ENCODE results near the gene PLXND1.

PLXND1 gene

GRCh38 chr3:129626744-129627349 is 20.4 kb upstream of the PLXND1 start:
- DNase-seq (ENCODE audit: low spot score) = peak; percentile 93

DNA sequence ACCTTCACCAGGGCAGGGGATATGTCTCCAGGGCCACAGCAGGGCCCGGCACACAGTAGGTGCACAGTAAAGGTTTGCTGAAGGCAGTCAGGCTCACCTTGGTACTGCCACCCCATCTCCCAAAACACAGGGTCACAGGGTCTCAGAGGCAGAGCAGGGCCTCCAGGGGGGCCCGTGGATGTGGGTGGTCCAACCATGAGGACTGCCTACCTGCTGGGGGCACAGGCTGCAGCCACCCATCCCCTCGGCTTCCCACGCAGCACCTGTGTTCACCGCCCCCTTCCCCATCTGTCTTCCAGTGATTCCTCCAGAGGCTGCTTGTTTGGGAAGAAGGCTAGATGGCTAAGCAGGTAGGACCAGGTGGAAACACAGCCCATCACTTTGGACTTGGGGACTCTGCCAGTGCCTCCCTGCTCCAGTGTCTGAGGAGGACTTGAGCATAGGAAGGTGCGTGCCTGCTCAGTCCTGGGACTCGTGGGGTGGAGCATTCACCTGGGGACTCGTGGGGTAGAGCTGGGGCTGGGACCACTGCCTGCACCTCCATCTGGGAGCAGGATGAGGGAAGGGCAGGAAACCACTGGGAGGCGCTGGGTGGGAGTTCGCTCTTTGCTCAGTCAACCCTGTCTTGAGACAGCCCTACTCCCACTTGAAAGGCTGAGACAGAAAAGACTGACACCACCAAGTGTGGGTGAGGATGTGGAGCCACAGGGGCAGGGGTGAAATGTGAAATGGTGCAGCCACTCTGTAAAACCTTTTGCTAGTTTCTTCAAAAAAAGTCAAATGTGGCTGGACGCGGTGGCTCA is 18.8 kb upstream of the PLXND1 start:
- peak; percentile 14 for DNase-seq (ENCODE audit: low spot score)

GRCh38 chr3:129624347-129625071 is 18.0 kb upstream of the PLXND1 start:
- no peak for DNase-seq (ENCODE audit: low spot score)

- DNase-seq (ENCODE audit: low spot score) = peak; percentile 68
These were observed 17.1 kb upstream of the PLXND1 start for GRCh38 chr3:129623447-129624118.

GRCh38 chr3:129622933-129623332 is 16.5 kb upstream of the PLXND1 start:
- no peak for DNase-seq (ENCODE audit: low spot score)

DNA sequence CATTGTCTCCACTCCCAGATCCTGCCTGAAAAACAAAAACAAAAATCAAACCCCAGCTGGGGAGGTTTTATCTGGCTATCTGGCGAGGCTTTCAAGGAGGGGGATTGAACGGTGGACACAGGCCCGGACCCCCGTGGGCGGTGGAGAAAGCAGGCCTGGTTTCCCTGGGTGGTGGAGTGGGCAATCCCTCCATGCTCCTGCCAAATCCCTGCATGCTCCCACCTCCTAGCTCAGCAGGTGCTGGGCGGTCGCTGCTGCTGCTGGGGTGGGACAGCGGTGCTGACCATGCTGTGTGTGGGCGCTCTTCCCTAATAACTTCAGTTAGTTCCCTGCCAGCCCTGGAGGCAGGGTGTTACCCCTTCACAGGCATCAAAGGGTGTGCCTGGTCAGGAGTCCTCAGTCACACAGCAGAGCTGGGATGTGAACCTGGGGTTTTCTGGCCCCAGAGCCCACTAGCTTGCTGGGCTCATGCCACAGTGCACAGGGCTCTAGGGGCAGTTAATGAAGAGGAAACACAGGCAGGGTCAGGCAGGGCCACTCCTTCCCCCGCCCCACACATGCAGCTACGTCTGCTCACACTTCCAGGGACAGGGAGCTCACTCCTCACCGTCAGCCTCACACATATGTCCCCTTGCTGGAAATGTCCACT is 15.9 kb upstream of the PLXND1 start:
- DNase-seq (ENCODE audit: low spot score) = no peak

DNA sequence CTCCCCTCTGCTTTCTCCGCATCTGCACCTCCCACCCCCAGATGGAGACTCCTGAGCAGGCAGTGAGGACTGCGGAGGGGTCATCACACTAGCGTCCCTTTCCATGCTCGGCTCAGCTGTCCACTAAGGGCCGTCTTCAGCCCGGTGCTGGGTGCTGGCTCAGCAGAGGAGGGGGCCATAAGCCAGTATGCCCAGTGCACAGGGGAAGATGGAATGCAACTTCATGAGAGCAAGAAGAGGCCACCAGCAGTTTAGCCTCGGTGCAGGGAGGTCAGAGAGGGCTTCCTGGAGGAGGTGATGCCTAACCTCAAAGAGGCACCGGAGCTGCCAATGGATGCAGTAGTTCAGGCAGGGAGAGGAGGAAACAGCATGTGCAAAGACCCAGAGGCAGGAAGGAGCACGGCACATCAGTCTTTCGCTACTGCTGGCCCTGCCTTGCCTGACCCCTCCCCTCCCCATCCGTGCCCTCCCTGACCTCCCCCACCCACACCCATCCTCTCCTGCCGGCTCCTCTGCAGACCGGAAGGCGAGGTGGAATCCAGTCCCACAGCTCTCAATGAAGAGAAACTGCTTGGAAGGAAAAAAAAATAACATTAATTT is 15.2 kb upstream of the PLXND1 start:
- no peak for DNase-seq (ENCODE audit: low spot score)

DNA sequence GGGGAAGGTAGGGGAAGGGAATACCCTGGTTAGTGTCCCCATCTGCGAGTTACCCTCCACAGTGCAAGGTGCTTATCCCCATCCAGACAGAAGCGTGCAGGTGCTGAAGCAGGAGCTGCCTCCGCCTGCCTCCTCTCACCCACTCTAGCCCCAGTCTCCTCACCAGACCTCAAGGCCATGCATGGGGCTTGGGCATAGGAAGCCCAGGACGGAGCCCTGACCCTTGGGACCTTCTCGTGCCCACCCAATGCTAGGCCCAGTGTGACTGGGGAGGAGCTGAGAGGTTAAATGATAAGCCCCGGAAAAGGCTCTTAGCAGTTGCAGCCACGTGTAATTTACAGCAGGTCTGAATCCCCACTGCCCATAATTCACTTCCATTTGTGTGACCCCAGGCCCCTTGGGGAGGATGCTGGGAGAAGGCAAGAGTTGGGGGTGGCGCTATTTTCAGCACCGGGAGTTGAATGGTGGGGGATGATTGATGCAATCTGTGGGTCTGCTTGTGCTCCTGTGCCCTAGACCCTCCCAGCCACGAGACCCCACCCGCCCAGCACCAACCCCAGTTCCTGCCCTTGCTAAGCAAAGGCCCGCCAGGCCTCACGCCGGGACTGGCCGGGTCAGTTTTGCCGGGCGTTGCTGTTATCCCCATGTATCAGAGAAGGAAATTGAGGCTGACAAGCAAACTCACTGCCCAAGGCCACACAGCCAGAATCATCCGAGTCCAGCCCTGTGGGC is 14.5 kb upstream of the PLXND1 start:
- no peak for DNase-seq (ENCODE audit: low spot score)

- no peak for DNase-seq (ENCODE audit: low spot score)
These were observed 13.3 kb upstream of the PLXND1 start for GRCh38 chr3:129619726-129620162.

DNA sequence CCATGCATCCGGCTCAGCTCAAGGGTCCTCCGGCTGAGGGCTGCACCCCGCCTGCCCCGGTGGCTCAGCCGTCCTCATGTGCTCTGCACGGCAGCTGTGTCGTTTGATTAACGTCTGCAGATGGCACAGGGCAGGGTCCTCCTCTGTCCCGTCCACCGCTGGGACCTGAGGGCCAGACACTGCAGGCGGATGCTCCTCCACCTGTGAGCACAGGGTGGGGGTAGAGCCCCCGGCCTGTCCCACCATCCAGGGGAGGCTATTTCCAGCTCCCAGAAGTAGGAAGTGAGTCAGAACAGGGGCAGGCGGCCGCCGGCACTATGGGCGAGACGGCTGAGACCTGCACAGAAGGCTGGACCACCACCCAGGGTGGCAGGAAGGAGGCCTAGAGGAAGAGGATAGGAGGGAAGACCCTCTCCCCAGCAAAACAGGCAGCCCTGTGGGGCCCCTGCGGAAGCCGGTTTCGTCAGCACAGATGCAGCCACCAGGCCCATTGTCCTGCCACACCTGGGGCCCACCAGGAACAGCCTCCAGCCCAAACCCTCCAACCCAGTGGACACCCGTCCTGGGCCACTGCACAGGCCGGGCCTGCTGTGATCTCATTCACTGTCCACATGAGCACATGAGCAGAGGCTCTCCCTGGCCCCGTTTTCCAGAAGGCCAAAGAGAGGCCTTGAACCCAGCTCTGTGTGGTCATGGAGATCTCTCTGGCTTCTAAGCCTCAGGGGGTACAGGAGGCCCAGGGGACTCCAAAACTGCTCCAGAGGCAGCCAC is 12.6 kb upstream of the PLXND1 start:
- no peak for DNase-seq (ENCODE audit: low spot score)

- no peak for DNase-seq (ENCODE audit: low spot score)
These were observed 11.8 kb upstream of the PLXND1 start for GRCh38 chr3:129618186-129618820.

- DNase-seq (ENCODE audit: low spot score) = no peak
These were observed 11.1 kb upstream of the PLXND1 start for GRCh38 chr3:129617381-129618185.

DNA sequence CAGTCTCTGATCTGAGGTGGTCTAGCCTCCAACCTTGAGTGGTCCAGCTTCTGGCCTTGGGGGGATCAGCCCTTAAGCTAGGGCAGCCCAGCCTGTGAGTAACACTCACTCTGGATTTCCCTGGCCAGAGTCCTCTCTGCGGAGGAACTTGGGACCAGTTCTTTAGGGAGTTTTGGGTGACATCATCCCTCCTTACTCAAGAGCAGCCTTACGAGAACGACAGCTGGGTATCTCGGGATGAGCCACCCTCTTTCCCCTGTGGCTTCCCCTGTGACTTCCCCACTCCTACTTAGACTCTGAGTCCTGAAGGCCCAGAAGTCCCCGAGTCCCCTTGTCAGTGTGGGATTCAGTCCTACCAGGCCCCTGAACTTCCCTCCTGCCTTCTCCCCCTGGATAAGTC is 10.2 kb upstream of the PLXND1 start:
- no peak for DNase-seq (ENCODE audit: low spot score)

- DNase-seq (ENCODE audit: low spot score) = no peak
These were observed 9.8 kb upstream of the PLXND1 start for GRCh38 chr3:129616291-129616690.

- no peak for DNase-seq (ENCODE audit: low spot score)
These were observed 9.3 kb upstream of the PLXND1 start for GRCh38 chr3:129615751-129616281.

GRCh38 chr3:129614927-129615363 is 8.5 kb upstream of the PLXND1 start:
- no peak for DNase-seq (ENCODE audit: low spot score)

DNA sequence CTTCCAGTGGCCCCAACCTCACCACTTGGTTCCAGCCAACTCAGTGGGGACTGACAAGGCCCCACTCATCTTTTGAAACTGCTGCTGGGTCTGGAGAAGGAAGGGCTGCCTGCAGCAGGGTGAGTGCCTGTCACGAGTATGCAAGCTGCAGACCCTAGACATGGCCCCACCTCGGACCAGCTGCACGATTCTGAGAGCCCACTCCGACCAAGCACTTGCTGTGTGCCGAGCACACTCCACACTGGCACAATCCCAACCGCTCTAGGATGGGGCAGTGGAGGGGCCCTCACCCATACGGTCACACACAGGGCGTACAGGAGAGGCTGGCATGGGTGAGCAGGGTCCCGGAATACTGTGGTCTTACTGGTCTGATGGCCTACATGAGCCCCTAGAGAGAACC is 8.0 kb upstream of the PLXND1 start:
- no peak for DNase-seq (ENCODE audit: low spot score)

DNA sequence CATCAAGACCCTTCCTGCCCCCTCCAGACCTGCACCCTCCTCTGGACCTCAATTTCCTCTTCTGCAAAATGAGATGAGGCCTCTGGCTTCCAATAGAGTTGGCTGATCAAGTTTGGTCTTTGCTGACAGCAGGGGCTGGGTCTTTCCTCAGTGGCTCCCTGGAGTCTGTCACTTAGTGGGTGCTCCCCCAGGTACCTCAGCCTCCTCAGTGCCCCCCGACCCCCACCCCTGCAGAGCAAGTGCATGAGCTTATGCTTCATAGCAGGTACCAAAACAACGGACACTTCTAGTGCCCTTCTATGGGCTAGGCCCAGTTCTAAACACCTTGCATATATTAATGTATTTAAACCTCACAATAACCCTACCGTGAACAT is 6.9 kb upstream of the PLXND1 start:
- no peak for DNase-seq (ENCODE audit: low spot score)

All from kidney tubule cell (primary cell).